VCaP (cell line): ENCODE data around the gene TRPV2.

Experiments used
- H3K27ac ChIP-seq: fragments of 450-650 bp; 2 replicates; pipeline ENCODE4 v1.5.1; 2017
- TF ChIP-seq, protein P1 (sequence below): fragments of 450-650 bp; conservative IDR thresholded peaks from 2 replicates; pipeline ENCODE4 v1.5.1; 2017; ENCODE audit warnings: mild to moderate bottlenecking, moderate library complexity

Gene TRPV2

GRCh38 chr17:16478649-16479048, 63.3 kb downstream of the TRPV2 start:
- TF ChIP-seq, protein P1, sequence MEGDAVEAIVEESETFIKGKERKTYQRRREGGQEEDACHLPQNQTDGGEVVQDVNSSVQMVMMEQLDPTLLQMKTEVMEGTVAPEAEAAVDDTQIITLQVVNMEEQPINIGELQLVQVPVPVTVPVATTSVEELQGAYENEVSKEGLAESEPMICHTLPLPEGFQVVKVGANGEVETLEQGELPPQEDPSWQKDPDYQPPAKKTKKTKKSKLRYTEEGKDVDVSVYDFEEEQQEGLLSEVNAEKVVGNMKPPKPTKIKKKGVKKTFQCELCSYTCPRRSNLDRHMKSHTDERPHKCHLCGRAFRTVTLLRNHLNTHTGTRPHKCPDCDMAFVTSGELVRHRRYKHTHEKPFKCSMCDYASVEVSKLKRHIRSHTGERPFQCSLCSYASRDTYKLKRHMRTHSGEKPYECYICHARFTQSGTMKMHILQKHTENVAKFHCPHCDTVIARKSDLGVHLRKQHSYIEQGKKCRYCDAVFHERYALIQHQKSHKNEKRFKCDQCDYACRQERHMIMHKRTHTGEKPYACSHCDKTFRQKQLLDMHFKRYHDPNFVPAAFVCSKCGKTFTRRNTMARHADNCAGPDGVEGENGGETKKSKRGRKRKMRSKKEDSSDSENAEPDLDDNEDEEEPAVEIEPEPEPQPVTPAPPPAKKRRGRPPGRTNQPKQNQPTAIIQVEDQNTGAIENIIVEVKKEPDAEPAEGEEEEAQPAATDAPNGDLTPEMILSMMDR = no peak
- H3K27ac ChIP-seq = no peak overlapping the region

DNA sequence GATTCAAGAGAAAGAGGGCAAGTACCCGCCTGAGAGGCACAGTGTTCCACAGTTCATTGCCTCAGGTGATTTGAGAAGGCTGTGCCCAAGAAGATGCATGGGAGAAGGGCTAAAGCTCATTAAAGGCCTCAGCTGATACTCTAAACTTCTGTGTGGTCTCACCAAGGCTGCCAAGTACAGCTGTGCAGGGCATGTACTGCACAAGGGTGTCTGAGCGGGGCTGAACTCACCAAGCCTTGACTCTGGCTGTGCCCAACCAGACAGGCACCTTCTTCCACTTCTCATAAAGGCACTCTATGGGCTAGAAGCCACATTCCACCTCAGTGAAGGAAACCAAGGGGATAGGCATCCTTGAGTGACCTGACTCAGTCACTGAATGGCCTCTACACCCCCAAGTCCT, 63.9 kb downstream of the TRPV2 start:
- H3K27ac ChIP-seq = no peak overlapping the region
- TF ChIP-seq, protein P1 = no peak

- TF ChIP-seq, protein P1 = no peak
- peak overlapping the region; percentile 43; the same call in 1 of the 2 replicates for H3K27ac ChIP-seq
These were observed 65.6 kb downstream of the TRPV2 start for GRCh38 chr17:16480995-16481394.

DNA sequence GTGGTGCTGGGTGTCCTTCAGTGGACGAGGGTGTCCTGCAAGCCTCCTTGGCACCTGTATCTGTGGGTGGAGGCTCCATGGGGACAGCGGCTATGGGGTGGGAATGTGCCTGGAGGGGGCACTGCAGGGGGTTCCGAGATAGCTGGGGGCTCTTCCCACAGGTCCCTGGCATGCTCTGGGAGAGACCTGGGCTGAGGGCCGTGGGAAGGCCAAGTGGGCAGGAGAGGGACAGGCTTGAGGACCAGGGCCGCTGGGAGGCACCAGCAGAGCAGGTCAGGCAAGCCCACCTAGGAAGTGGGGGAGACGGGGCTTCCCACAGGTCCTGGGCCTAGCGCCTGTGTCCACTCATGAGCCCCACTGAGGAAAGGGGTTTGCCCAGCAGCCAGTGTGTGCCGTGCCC, 66.9 kb downstream of the TRPV2 start:
- H3K27ac ChIP-seq = peak overlapping the region; percentile 43; the same call in 1 of the 2 replicates
- TF ChIP-seq, protein P1 = no peak

DNA sequence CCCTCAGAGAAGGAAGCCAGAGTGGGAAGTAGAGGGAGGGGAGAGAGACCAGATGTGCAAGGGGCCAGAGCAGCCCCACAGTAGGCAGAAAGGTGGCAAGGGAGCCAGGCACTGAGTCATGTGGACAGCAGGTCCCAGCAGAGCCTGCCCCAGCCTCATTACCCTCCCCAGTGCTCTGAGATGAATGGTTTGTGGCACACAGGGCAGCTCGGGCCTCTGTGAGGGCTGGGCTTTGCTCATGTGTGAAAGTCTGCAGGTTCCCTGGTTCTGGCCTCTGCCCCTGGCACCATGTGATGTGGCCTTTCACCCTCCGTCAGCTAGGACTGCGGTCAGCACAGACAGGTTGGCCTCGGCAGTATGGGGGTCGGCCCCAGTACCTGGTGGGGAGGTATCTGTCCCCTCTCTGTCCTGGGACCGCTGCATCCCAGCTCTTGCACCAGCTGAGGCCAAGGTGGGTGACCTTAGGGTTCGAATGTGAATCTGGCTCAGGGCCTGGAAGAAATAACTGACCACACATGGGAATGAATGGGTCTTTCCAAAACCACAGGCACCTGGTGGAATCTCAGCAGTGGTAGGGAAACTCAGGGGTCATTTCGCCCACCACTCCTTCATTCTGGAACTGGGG, 67.8 kb downstream of the TRPV2 start:
- H3K27ac ChIP-seq = no peak overlapping the region
- TF ChIP-seq, protein P1 = no peak

GRCh38 chr17:16484445-16485175, 69.2 kb downstream of the TRPV2 start:
- H3K27ac ChIP-seq = peak overlapping the region; percentile 95
- TF ChIP-seq, protein P1 = no peak
